Transverse colon (tissue), 3 donors: ENCODE measurements around the gene XRCC5.

Experiments
- POLR2A ChIP-seq: fragments of 450-650 bp; IDR thresholded peaks from one replicate; pipeline ENCODE4 v1.6.1; 2016; ENCODE audit warnings: antibody characterized with exemption, mild to moderate bottlenecking, moderate library complexity
- TF ChIP-seq, protein P1 (sequence below), 5 experiments: fragments of 200-600 bp in 3 of 5; fragments of 450-650 bp in 2 of 5; sonication (generic) in 3 of 5; IDR thresholded peaks; 1 replicate in 2 of 5; 2 replicates in 3 of 5; pipeline ENCODE4 v1.5.1; 2016 to 2017; ENCODE audit warnings: antibody characterized with exemption in 5 of 5, inconsistent platforms in 3 of 5, mild to moderate bottlenecking in 2 of 5, moderate library complexity in 1 of 5

- TF ChIP-seq, protein P1, sequence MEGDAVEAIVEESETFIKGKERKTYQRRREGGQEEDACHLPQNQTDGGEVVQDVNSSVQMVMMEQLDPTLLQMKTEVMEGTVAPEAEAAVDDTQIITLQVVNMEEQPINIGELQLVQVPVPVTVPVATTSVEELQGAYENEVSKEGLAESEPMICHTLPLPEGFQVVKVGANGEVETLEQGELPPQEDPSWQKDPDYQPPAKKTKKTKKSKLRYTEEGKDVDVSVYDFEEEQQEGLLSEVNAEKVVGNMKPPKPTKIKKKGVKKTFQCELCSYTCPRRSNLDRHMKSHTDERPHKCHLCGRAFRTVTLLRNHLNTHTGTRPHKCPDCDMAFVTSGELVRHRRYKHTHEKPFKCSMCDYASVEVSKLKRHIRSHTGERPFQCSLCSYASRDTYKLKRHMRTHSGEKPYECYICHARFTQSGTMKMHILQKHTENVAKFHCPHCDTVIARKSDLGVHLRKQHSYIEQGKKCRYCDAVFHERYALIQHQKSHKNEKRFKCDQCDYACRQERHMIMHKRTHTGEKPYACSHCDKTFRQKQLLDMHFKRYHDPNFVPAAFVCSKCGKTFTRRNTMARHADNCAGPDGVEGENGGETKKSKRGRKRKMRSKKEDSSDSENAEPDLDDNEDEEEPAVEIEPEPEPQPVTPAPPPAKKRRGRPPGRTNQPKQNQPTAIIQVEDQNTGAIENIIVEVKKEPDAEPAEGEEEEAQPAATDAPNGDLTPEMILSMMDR (IDR thresholded peaks at IDR 0.05), result no peak
- TF ChIP-seq POLR2A, result no peak
These were observed 115.2 kb downstream of the XRCC5 start for GRCh38 chr2:216224388-216224787.
